Measurements from ENCODE around the gene ACP2.
"Not testable (repeated sequence)": the region's sequence is repeated elsewhere in the genome, so short reads cannot be mapped to it uniquely, and the experiment has no call there.

The ACP2 gene

DNA sequence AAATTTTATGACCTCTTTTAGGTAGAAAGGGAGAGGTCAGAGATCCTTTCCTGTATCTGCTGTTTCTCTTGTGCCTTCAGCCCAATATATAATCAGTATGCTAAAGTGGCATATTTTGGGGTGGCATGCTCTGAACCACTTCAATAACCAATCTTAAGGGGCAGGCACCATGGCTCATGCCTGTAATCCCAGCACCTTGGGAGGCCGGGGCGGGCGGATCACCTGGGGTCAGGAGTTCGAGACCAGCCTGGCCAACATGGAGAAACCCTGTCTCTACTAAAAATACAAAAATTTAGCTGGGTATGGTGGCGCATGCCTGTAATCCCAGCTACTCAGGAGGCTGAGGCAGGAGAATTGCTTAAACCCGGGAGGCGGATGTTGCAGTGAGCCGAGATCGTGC is 50.5 kb downstream of the ACP2 start:
- not testable (repeated sequence) for DNase-seq

- DNase-seq = no peak
These were observed 56.5 kb downstream of the ACP2 start for GRCh38 chr11:47192111-47192510.

GRCh38 chr11:47191137-47191536 is 57.5 kb downstream of the ACP2 start:
- not testable (repeated sequence) for DNase-seq

All from DMS79 treated with DMSO at 0.1 percent for 48 hours (cell line).